Neural cell (in vitro differentiated cells): ENCODE measurements around the gene ITPKB. TPM values are rescaled to one million over a fixed set of nuclear protein-coding genes. Genes with fewer than 3 reads are reported as not detected.

Experiments
- H2AFZ ChIP-seq: fragments of 200-600, 300-800 bp; sonication (generic), shearing (Covaris generic); 2 replicates; pipeline ENCODE4 v1.6.0; 2014; ENCODE audit warnings: low read depth, mild to moderate bottlenecking, antibody characterized with exemption, low read length, moderate library complexity
- H3F3A ChIP-seq: fragments of 200-600 bp; shearing (Covaris generic); 2 replicates; pipeline ENCODE4 v1.6.1; 2016; ENCODE audit warnings: mild to moderate bottlenecking, moderate library complexity, mixed read lengths, antibody characterized with exemption, low read length; ENCODE audit not compliant: insufficient read depth, poor library complexity, severe bottlenecking
- H3K27ac ChIP-seq: fragments of 200-600, 300-800 bp; sonication (generic), shearing (Covaris generic); 2 replicates; pipeline ENCODE4 v1.5.1; 2014; ENCODE audit warnings: mild to moderate bottlenecking, low read length, moderate library complexity
- H3K27me3 ChIP-seq: fragments of 300-800, 200-600 bp; sonication (generic), shearing (Covaris generic); 2 replicates; pipeline ENCODE4 v1.6.0; 2014; ENCODE audit warnings: mild to moderate bottlenecking, low read depth, low read length, moderate library complexity; ENCODE audit not compliant: insufficient read depth
- H3K36me3 ChIP-seq: fragments of 300-800, 200-600 bp; sonication (generic), shearing (Covaris generic); 2 replicates; pipeline ENCODE4 v1.5.1; 2014; ENCODE audit warnings: mild to moderate bottlenecking, antibody characterized with exemption, low read length, moderate library complexity; ENCODE audit not compliant: insufficient read depth
- H3K4me2 ChIP-seq: fragments of 300-800, 200-600 bp; sonication (generic), shearing (Covaris generic); 2 replicates; pipeline ENCODE4 v1.6.0; 2014; ENCODE audit warnings: mild to moderate bottlenecking, low read length
- H3K4me3 ChIP-seq: fragments of 300-800, 200-600 bp; sonication (generic), shearing (Covaris generic); 2 replicates; pipeline ENCODE4 v1.5.1; 2014; ENCODE audit warnings: mild to moderate bottlenecking, low read length, moderate library complexity
- H3K79me2 ChIP-seq: fragments of 200-600 bp; shearing (Covaris generic); replicated peaks from 2 replicates; pipeline ENCODE4 v1.6.0; 2014; ENCODE audit warnings: mild to moderate bottlenecking, low read length, moderate library complexity; ENCODE audit not compliant: insufficient read depth
- H3K9ac ChIP-seq: fragments of 300-800, 200-600 bp; sonication (generic), shearing (Covaris generic); 2 replicates; pipeline ENCODE4 v1.6.1; 2016; ENCODE audit warnings: mild to moderate bottlenecking, low read length, mixed read lengths
- H3K9me2 ChIP-seq: fragments of 200-600 bp; shearing (Covaris generic); 2 replicates; pipeline ENCODE4 v1.6.1; 2016; ENCODE audit warnings: mild to moderate bottlenecking, low read length, mixed read lengths; ENCODE audit not compliant: insufficient read depth
- H3K9me3 ChIP-seq: fragments of 200-600, 300-800 bp; sonication (generic), shearing (Covaris generic); 2 replicates; pipeline ENCODE4 v1.6.1; 2016; ENCODE audit warnings: mild to moderate bottlenecking, mixed run types, low read length, moderate library complexity, mixed read lengths
- H4K20me1 ChIP-seq: fragments of 200-600 bp; shearing (Covaris generic); 2 replicates; pipeline ENCODE4 v1.6.1; 2016; ENCODE audit warnings: mild to moderate bottlenecking, mixed run types; ENCODE audit not compliant: insufficient read depth
- CTCF ChIP-seq: fragments of 450-650 bp; IDR thresholded peaks from 2 replicates; pipeline ENCODE4 v1.5.1; 2014; ENCODE audit warnings: antibody characterized with exemption, mild to moderate bottlenecking, moderate library complexity; ENCODE audit not compliant: poor library complexity, severe bottlenecking
- EP300 ChIP-seq: fragments of 450-650 bp; conservative IDR thresholded peaks from 2 replicates; pipeline ENCODE4 v1.6.1; 2014; ENCODE audit warnings: antibody characterized with exemption, mild to moderate bottlenecking, moderate library complexity; ENCODE audit not compliant: poor library complexity, severe bottlenecking
- EZH2 ChIP-seq: fragments of 200-600, 300-800 bp; shearing (Covaris generic), sonication (generic); IDR thresholded peaks from 2 replicates; pipeline ENCODE4 v1.6.1; 2014; ENCODE audit warnings: antibody characterized with exemption, low read length, borderline replicate concordance, mild to moderate bottlenecking; ENCODE audit not compliant: insufficient read depth, poor library complexity, severe bottlenecking
- MXI1 ChIP-seq: fragments of 450-650 bp; conservative IDR thresholded peaks from 2 replicates; pipeline ENCODE4 v1.6.1; 2014; ENCODE audit warnings: antibody characterized with exemption, mild to moderate bottlenecking; ENCODE audit not compliant: poor library complexity, severe bottlenecking
- POLR2AphosphoS5 ChIP-seq: IDR thresholded peaks from 2 replicates; pipeline ENCODE4 v1.6.1; 2012
- RAD21 ChIP-seq: fragments of 450-650 bp; conservative IDR thresholded peaks from 2 replicates; pipeline ENCODE4 v1.6.1; 2014; ENCODE audit warnings: antibody characterized with exemption, mild to moderate bottlenecking, moderate library complexity
- REST ChIP-seq: IDR thresholded peaks from 2 replicates; pipeline ENCODE4 v1.6.1; 2012; ENCODE audit warnings: borderline replicate concordance
- SMC3 ChIP-seq: fragments of 450-650 bp; conservative IDR thresholded peaks from 2 replicates; pipeline ENCODE4 v1.6.1; 2014; ENCODE audit warnings: antibody characterized with exemption, mild to moderate bottlenecking, moderate library complexity; ENCODE audit not compliant: poor library complexity
- TAF1 ChIP-seq: IDR thresholded peaks from 2 replicates; pipeline ENCODE4 v1.6.1; 2012; ENCODE audit warnings: low read depth
- polyA plus RNA-seq: library from polyadenylated mRNA; depleted of rRNA; stranded (reverse); fragments of >200 nt; gene quantifications from 2 replicates; pipeline ENCODE4 v1.2.3, GENCODE V29; 2014

The ITPKB gene
- polyA plus RNA-seq, 1 donor from 2014 or later: 0.19 TPM

GRCh38 chr1:226661271-226661670 is 77.8 kb downstream of the ITPKB start:
- H3K27ac ChIP-seq: no peak overlapping the region
- H3K79me2 ChIP-seq: no peaks in the 10 kb centered on the region

GRCh38 chr1:226660410-226661182 is 78.5 kb downstream of the ITPKB start:
- Histone ChIP-seq H3K9me3 (no peaks in the 10 kb centered on the region), H3K9ac (no peak overlapping the region), H3K27ac (no peak overlapping the region)

More at GRCh38 chr1:226661271-226661670, 77.8 kb downstream of the ITPKB start:
- no peak overlapping the region for H2AFZ ChIP-seq
- H3K4me3 ChIP-seq: no peak overlapping the region
- no peak for TF ChIP-seq MXI1
- H4K20me1 ChIP-seq: no peaks in the 10 kb centered on the region
- H3K36me3 ChIP-seq: no peaks in the 10 kb centered on the region
- H3K4me2 ChIP-seq: no peak overlapping the region
- no peaks in the 10 kb centered on the region for H3K9me3 ChIP-seq
- H3K9ac ChIP-seq: no peak overlapping the region
- H3K27me3 ChIP-seq: no peaks in the 10 kb centered on the region
- H3F3A ChIP-seq: no peaks in the 10 kb centered on the region
- no peaks in the 10 kb centered on the region for H3K9me2 ChIP-seq

More at GRCh38 chr1:226660410-226661182, 78.5 kb downstream of the ITPKB start:
- no peaks in the 10 kb centered on the region for H3K9me2 ChIP-seq
- no peak overlapping the region for H3K4me3 ChIP-seq
- no peak overlapping the region for H3K4me2 ChIP-seq
- H3K27me3 ChIP-seq: no peaks in the 10 kb centered on the region
- no peaks in the 10 kb centered on the region for H3K36me3 ChIP-seq
- no peaks in the 10 kb centered on the region for H3K79me2 ChIP-seq
- H4K20me1 ChIP-seq: no peaks in the 10 kb centered on the region
- TF ChIP-seq SMC3 (no peak), CTCF (no peak), MXI1 (no peak), RAD21 (no peak), EZH2 (no peak), TAF1 (no peak), REST (no peak), EP300 (no peak), POLR2AphosphoS5 (no peak)
- no peaks in the 10 kb centered on the region for H3F3A ChIP-seq
- no peak overlapping the region for H2AFZ ChIP-seq
